ENCODE data around the gene IRAK2.

The IRAK2 gene

DNA sequence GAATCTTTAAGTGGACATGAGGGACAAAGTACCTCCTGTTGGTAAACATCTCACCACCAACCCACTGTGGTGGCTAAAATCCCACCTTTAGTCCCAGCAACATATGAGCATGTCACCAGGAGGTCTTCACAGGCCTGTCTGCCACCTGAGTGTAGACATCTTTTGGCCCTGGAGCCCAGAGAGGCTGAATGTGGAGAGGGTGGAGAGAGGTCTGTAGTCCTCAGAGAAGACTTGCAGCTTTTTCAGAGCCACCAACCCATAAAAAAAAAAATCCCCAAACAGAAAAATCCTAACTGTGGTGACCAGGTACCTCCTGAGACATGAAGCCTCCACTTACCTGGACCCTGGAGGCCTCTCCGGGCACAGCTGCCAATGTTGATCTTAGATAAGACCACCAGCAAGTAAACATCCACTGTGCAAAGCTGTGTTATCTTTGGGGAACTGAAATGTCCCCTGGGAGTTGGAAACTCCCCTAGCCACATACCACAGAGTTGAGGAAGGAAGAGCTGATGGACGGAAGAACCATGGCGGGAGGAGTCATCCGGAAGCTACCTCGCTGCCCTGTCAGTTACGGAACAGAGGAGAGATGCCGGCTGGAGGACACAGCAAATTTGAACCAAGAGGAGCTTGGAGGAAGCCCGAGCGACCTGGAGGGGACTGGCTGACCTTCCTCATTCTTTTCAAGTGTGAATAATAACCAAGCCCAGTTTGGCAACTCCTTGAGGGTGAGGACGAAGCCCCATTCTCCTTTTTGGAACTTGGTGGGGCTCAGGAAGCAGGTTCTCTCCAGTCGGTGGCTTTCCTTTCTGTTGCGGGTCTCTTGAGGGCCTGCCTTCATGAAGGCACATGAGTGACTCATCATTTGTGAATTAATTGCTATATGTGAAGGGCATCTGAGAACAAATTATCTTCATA lies 128.0 kb downstream of the IRAK2 start, which contains the start of gene GHRL:
GHRL (minus strand) TSS at position 443 of the 915 bp plus-strand sequence. CDS start 2,767 bp downstream, outside the sequence.
- TF ChIP-seq, protein P1, sequence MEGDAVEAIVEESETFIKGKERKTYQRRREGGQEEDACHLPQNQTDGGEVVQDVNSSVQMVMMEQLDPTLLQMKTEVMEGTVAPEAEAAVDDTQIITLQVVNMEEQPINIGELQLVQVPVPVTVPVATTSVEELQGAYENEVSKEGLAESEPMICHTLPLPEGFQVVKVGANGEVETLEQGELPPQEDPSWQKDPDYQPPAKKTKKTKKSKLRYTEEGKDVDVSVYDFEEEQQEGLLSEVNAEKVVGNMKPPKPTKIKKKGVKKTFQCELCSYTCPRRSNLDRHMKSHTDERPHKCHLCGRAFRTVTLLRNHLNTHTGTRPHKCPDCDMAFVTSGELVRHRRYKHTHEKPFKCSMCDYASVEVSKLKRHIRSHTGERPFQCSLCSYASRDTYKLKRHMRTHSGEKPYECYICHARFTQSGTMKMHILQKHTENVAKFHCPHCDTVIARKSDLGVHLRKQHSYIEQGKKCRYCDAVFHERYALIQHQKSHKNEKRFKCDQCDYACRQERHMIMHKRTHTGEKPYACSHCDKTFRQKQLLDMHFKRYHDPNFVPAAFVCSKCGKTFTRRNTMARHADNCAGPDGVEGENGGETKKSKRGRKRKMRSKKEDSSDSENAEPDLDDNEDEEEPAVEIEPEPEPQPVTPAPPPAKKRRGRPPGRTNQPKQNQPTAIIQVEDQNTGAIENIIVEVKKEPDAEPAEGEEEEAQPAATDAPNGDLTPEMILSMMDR (IDR thresholded peaks at IDR 0.05; ENCODE audit: low read depth, low read length), result no peak
- H3K4me3 ChIP-seq (ENCODE audit: low read depth, low read length), result no peak within 1 kb of the TSS
